Caki2 (cell line): Measurements from ENCODE around the gene CANX. TPM values are rescaled to one million over a fixed set of nuclear protein-coding genes. Genes with fewer than 3 reads are reported as not detected.
"Not testable (repeated sequence)": the region's sequence is repeated elsewhere in the genome, so short reads cannot be mapped to it uniquely, and the experiment has no call there.

Source experiments
- DNase-seq: peaks from one replicate; pipeline ENCODE4 v3.0.0-alpha.2; 2015; ENCODE audit warnings: low read depth
- in situ Hi-C: cut with HindIII; loops from 2 replicates; pipeline ENCODE4 v1.10.0; 2016; ENCODE audit warnings: low sequenced_read_pairs, low pct_unique_long_range_greater_than_20kb, mixed read lengths
- total RNA-seq: library from RNA; depleted of rRNA; stranded (reverse); fragments of >200 nt; shearing (Covaris generic); gene quantifications from 2 replicates; pipeline ENCODE4 v1.2.3, GENCODE V29; 2014; ENCODE audit warnings: low replicate concordance

The CANX gene
- total RNA-seq, 1 experiment from 2014 or later: 607 TPM

DNA sequence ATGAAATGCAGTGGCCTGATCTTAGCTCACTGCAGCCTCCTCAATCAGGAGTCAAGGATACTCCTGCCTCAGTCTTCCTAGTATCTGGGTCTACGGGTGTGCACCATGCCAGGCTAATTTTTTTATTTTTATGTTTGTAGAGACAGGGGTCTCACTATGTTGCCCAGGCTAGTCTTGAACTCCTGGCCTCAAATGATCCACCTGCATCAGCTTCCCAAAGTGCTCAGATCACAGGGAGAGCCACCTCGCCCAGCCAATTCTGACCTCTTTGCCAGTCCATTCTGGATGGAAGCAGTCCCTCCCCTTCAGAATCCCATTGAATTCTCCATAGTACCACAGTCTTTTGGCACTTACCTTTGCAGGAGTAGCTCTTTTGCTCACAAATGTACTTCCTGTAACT, 1.7 kb upstream of the CANX start:
- DNase-seq: no peak
- in situ Hi-C loops: no loop called here

DNA sequence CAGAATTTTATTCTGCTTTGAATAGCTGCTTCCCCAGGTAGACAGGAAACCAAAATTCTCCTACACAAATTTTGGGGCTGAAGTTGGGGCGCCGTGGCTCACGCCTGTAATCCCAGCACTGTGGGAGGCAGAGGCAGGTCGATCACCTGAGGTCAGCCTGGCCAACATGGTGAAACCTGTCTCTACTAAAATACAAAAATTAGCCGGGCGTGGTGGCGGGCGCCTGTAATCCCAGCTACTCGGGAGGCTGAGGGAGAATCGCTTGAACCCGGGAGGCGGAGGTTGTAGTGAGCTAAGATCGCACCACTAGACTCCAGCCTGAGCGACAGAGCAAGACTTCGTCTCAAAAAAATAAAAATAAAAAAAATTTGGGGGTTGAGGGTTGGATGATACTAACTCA, 1.2 kb upstream of the CANX start:
- DNase-seq, in situ Hi-C loops: not testable (repeated sequence)

DNA sequence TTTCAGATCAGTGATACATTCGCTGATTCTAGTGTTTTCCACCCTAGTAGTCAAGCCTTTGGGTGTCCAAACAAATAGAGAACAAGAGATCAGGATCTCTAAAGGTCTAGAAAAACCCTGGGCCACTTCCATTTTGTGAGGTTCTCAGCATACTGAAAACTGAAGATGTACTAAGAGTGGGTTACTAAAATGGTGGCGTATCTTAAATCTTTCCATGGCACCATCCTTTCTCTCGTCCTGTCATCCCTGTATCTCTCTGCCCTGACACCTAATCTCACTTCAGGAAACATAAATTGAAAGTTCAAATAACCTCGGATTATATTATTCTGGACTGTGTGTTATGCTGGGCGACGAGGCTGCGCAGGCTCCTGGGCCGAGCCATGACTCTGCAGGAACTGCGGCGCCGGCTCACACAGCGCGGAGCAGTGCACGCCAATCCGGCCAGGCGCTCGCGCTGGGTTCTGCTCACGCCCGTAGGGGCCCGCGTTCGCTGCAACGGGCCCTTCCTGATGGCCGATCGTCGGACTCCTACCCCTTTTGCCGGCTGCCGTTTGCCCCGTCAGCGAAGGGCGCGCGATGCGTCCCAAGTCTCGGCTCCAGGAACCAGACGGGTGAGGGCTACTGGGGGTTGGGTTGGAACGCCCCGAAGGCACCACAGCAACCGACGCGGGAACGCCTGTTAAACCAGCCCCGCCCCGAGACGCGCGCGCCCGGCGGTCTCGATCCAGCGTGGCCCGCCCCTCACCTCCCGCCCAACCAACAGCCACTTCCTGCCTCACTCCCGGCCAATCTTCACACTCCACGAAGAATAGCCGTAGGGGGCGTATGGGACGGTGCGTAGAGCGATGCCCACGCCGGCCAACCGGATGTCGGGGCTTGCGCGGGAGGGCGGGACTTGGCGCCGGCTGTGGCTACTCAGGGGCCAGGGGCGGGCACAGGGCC, 503 bp upstream of the CANX start:
- peak; percentile 100 for DNase-seq
- in situ Hi-C loops: no loop called here

DNA sequence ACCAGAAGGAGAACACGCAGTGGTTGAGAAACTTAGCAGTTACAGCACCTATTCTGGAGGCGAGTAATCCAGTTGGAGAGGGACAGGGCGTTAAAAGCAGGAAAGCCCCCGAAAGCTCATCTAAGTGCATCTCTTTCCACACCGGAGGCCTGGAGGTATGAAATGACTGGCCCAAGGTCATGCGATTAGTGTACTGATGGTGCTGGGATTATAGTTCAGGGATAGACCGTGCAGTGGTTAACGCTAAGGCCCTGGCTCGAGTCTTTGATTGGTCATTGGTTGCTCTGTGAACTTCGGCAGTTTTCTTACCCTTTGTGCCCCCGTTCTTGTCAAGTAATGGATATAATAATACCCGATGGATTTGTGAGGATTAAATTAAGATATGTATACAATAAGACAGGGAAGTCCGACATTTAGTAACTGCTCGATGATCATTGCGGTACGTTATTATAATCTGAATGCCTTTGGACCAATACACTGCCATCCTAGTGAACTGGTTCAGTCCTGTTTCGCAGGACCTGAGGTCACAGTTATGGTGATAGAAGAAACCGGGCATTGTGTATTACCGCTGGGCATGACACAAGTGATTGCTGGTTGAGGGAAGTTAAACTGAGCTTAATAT, 960 bp downstream of the CANX start:
- in situ Hi-C loops: no loop called here
- peak; percentile 24 for DNase-seq

DNA sequence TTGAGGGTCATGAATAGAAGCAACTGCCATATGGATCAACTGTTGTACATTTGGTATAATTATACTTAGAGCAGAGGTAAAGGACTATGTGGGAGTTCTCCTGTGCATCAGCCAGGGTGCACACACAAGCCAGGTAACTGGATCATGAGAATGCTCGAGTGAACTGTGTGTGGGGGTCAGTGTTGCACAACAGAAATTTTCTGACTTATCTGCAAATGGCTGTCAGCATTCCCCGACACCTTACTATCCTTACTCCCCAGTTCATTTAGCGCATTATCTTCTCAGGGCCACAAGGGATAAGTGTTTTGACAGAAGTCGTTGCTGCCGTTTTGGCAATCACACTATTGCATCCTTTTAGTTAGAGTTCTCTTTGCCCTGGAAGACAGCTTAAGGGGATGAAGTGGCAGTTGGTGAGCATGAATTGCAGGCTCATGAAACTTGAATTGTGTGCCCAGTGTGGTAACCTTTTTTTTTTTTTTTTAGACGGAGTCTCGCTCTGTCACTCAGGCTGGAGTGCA, 1.7 kb downstream of the CANX start:
- peak; percentile 16 for DNase-seq
- in situ Hi-C loops: no loop called here

DNA sequence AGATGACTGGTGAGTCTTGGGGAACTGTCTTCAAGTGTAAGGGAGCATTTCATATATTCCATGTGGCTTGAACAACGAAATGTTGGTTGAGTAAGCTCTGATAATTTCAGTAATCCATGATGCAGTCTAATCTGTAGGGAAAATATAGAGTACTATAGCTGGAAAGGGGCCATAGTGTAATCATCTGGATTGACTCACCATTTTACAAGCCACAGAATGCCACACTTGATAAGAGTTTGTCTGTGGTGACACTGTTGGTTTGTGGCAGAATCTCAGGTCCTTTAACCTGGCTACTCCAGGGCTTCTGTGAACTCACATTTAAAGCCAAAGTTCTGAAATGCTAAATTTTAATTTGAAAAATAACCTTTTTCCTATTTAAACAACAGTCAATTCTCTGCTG, 17.5 kb downstream of the CANX start:
- DNase-seq: no peak
- in situ Hi-C loops: no loop called here

DNA sequence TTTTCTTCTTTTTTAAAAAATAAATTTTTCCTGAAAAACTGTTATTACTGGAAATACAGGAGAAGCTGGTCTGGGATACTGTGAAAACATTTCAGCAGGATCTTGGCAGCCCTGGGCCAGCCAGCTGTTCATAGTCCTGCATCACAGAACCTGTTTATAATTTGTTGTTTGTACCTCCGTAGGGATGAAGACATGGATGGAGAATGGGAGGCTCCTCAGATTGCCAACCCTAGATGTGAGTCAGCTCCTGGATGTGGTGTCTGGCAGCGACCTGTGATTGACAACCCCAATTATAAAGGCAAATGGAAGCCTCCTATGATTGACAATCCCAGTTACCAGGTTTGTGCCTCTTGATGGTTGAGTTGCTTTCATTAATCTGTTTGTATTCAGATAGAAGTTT, 21.5 kb downstream of the CANX start:
- in situ Hi-C loops: no loop called here
- DNase-seq: no peak

DNA sequence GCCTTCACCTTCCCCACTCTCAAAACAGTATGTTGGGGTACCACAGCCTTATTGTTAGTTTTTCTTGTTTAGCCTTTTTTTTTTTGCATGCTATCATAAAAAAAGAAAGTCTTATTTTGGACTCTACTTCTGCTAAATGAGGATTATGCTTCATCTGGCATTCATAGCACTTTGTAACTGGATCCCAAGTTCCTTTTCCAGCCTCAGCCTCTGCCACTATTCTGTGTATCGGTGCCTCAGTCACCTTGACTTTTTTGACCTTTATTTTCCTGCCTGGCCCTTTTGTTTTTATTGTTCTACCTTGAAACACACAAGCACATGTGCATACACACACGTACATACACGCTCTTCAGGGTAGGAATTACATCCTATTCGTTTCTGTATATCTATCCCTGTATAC, 25.4 kb downstream of the CANX start:
- in situ Hi-C loops: no loop called here
- DNase-seq: no peak

DNA sequence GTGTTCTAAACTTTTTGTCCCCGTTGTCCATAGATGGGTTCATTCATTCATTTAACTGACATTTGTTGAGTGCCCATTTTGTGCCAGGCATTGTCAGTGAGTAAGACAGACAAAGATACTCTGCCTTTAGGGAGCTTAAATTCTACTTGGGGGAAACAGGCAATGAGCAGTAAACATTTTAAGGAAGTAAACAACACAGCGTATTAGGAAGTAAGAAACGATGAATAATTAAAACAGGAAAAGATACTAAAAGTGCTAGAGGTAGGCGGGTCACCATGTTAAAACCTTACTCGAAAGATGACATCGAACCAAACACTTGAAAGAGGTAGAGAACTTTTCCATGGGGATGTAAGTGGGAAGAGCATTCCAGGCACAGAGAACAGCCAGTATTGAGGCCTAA, 28.3 kb downstream of the CANX start:
- no peak for DNase-seq

DNA sequence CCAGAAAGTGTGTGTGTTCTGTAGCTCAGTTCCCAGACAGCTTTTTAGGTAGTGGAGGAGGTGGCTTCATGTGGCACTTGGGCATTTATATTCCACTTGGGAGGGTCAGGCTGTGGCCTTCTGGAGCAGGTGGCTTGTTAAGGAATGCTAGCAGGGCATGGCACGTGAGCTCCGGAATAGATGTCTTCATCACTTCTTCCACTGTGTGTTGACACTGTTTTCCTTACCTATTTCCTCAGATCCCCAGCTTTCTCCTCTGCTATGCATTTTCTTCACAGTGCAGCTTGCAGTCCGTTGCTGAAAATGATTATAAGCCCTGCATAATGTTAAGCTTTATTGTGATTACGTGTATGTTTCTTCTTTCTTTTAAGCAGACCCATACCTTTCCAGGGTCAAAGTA, 30.5 kb downstream of the CANX start:
- in situ Hi-C loops: no loop called here

More for the DNA sequence above, 28.3 kb downstream of the CANX start:
- in situ Hi-C loops: no loop called here

DNA sequence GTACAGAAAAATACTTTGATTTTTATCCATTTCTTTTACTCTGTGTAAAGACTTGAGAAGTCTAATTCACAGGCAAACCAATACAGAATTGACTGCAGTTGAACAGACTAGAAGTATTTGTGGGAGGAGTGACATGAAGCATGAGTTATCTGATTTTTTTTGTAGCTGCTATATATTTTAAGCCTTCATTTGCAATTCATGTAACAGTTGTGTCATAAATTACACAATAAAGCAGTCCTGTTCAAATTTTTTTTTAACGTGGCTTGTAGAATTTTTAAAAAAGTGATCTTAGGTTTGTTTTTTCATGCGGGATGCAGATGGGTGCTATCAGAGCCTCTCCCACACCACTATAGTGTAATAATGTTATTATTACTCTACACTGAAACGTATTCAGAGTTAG, 31.0 kb downstream of the CANX start:
- DNase-seq: no peak
- in situ Hi-C loops: no loop called here

More for the DNA sequence above, 30.5 kb downstream of the CANX start:
- DNase-seq: no peak

DNA sequence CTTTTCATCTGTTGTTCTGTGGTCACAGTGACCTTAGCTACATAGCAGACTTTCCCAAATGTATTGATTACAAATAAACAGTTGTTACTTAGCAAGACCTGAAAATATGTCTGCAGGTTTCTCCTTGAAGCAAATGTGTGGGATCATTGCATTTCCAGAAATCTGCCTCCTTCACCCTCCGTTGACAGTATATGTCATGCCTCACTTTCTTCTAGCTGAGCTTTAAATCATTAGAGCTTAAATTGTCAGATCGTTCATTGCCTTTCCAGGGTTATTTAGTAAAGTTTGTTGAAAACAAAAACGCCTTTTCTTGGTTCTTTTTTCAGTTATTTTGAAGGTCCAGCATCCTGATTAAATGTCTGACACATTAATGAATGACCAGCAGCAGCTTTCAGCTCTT, 31.6 kb downstream of the CANX start:
- in situ Hi-C loops: no loop called here

DNA sequence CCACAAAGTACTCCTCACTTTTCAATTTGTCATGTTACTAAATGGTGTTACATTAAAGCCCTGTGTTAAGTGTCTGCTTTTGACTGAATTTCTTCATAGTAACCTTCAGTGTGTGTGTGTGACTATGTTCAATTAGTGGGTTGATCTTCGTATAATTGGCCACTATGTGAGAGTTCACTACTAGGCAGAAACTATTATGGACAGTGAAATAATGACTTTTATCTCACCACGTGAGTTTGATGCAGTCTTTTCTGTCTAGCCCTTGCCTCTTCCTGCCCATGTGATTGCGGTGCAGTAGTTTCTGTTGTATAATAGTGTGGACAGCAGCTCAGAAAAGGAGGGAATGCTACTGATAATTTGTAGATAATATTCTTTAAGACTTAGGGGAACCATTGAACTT, 32.1 kb downstream of the CANX start:
- in situ Hi-C loops: no loop called here

More for the DNA sequence above, 31.6 kb downstream of the CANX start:
- no peak for DNase-seq

DNA sequence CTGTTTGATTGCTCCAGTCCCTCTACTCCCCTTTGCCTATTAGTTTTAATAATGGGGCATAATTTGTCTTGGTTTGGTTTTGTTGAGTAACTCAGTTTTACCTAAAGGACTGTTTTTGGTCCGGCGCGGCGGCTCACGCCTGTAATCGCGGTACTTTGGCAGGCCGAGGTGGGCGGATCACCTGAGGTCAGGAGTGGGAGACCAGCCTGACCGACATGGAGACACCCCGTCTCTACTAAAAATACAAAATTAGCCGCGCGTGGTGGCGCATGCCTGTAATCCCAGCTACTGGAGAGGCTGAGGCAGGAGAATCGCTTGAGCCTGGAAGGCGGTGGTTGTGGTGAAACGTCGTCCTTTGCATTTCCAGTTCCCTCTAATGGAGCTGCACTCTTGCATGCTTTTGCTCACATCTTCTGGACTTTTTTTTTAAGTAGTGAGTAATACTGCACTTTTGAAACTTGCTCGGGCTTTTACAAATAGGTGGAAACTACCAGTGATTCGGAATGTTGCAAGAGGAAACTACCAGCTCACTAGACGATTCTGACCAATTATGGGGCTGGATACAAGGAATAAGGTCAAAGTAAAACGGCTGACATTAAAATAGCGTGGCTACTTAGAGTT, 33.1 kb downstream of the CANX start:
- in situ Hi-C loops: no loop called here

More for the DNA sequence above, 32.1 kb downstream of the CANX start:
- no peak for DNase-seq

DNA sequence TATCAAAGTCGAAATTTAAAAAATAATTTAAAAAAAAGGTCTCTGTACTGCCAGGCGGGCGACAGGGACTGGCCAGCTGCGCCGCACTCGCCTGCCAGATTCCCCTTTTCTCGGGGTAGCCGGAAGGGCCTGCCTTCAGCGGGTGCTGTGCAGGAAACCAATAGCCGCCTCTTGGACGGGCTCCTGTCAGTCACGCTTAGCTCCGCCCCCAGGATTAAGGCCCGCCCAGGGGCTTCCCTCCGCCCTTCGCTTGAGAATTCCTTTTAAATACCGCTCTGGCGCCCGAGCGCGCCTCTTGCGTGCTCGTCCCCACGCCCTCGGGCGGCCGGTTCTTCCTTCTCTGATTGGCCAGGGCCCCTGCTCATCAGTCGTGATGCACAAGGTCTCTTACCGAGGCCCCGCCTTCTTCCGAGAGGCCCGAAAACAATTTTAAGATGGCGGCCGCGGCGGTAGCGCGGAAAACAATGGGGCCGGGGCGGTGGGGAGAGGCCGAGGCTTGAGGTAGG, 33.7 kb downstream of the CANX start, which contains the start of gene MAML1:
Gene MAML1, plus strand, starts transcription at position 411 of the 506 bp plus-strand sequence. CDS start 291 bp downstream, outside the sequence.
- in situ Hi-C loops: no loop called here

More for the DNA sequence above, 33.1 kb downstream of the CANX start:
- DNase-seq: no peak

DNA sequence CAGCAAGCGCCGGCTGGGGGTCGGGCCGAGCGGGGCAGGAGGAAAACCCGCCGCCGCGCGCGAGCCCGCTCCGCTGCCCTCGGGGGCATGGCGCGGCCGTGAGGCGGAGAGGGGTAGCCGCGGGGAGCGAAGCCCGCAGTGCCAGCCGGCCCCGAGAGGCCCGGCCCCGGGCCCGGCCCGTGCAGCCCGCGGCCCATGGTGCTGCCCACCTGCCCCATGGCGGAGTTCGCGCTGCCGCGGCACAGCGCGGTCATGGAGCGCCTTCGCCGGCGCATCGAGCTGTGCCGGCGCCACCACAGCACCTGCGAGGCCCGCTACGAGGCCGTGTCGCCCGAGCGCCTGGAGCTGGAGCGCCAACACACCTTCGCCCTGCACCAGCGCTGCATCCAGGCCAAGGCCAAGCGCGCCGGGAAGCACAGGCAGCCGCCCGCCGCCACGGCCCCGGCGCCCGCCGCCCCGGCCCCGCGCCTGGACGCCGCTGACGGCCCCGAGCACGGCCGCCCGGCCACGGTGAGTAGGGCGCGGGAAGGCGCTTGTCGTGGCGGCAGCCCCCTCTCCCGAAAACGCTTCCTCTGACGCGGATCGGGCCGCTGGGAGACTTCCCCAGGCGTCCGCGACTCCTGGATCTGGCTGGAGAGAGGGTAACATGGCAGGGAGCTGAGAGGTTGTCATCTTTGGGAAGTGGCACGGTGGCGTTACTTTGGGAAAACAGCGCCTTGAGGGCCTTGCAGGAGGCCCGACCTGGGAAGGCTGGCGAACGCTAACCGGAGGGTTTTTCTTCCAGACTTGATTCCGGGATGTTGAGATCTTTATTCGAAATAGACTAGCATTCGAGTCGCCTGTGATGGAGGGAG, 34.4 kb downstream of the CANX start:
- DNase-seq: peak; percentile 49
- in situ Hi-C loops: no loop called here

More for the DNA sequence above, 33.7 kb downstream of the CANX start, which contains the start of gene MAML1:
- peak; percentile 100 for DNase-seq

DNA sequence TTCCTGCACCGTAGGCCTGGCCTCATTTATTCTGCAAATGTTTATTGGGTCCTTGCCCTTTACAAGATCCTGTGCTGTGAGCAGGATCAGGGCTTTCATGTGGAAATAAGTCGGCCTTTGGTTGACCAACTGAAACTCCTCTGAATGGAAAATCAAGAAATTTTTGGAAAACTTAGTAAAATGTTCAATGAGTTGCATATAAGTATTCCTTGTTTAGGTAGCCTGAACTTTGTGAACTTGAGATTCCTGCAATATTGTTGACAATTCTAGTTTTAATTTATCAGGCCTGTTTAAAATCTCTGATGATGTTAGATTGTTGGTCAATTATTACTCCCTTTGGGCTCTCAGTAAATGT, 35.0 kb downstream of the CANX start:
- in situ Hi-C loops: no loop called here
- DNase-seq: no peak
